ENCODE results near the gene CGRRF1. TPM values are rescaled to one million over a fixed set of nuclear protein-coding genes. Genes with fewer than 3 reads are reported as not detected.

CGRRF1 gene
- total and polyA plus RNA-seq, 3 donors from 2014 or later = 29.4 to 79.6 (median 31.4) TPM

DNA sequence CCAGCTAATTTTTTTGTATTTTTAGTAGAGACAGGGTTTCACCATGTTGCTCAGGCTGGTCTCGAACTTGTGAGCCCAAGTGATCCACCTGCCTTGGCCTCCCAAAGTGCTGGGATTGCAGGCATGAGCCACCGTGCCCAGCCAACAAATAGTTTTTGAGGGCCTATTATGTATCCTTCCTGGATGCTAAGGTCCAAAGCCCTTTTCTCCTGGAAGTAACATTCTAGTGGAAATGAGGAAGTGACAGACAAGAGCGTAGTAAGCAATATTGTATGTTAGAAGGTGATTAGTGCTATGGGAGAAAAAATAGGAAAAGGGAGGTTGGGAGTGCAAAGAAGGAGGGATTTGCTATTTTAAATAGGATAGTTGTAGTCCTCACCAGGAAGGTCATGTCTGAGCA lies 9.0 kb upstream of the CGRRF1 start:
- WGBS, 2 donors = 89 to 97% methylated on average over 3 of the region's 3 CpGs
- H3K9me3 ChIP-seq = no peaks in the 10 kb centered on the region
- no peak overlapping the region for H3K27ac ChIP-seq
- intact Hi-C loops (cut with DNase I; ENCODE audit: low total_unique reads) = no loop called here
- H3K4me3 ChIP-seq = no peak overlapping the region
- H3K27me3 ChIP-seq = no peaks in the 10 kb centered on the region
- TF ChIP-seq POLR2A (IDR thresholded peaks at IDR 0.05) (no peak), CTCF (IDR thresholded peaks at IDR 0.05) (no peak)
- H3K4me1 ChIP-seq = no peaks in the 10 kb centered on the region
- no peak for DNase-seq
- H3K36me3 ChIP-seq (ENCODE audit: low read depth, missing control alignments) = no peaks in the 10 kb centered on the region

GRCh38 chr14:54501480-54501879 lies 8.2 kb upstream of the CGRRF1 start:
- TF ChIP-seq POLR2A (IDR thresholded peaks at IDR 0.05) (no peak), CTCF (IDR thresholded peaks at IDR 0.05) (no peak)
- no peak overlapping the region for H3K4me3 ChIP-seq
- no peaks in the 10 kb centered on the region for H3K4me1 ChIP-seq
- no peak overlapping the region for H3K27ac ChIP-seq
- 69 to 78% methylated on average over 3 of the region's 3 CpGs for WGBS, 2 donors
- intact Hi-C loops (cut with DNase I; ENCODE audit: low total_unique reads) = no loop called here
- no peaks in the 10 kb centered on the region for H3K27me3 ChIP-seq
- H3K36me3 ChIP-seq (ENCODE audit: low read depth, missing control alignments) = no peaks in the 10 kb centered on the region
- no peak for DNase-seq
- H3K9me3 ChIP-seq = no peaks in the 10 kb centered on the region

DNA sequence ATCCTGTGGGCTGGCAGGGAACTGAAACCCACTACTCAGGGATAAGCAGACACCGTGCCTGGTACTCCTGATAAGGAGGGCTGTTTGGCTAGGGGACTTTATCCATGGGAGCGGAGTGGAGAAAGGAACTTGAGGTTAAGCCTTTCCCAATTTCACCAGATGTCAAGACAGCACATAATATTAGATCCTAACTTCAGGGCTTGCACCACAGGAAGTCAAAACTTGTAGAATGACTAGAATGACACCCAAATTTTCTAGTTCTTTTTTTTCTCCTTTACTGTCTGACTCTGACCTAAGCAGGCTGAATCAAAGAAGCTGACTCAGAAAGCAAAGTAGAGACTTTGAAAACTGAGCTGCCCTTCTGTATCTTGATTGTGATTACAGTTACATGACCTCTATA lies 7.1 kb upstream of the CGRRF1 start:
- no peak for DNase-seq
- Histone ChIP-seq H3K27ac (no peak overlapping the region), H3K36me3 (ENCODE audit: low read depth, missing control alignments) (no peaks in the 10 kb centered on the region), H3K9me3 (no peaks in the 10 kb centered on the region), H3K4me1 (no peaks in the 10 kb centered on the region), H3K27me3 (no peaks in the 10 kb centered on the region), H3K4me3 (no peak overlapping the region)
- TF ChIP-seq POLR2A (IDR thresholded peaks at IDR 0.05) = no peak
- no peak for TF ChIP-seq CTCF (IDR thresholded peaks at IDR 0.05)
- WGBS, 2 donors = 61 to 76% methylated on average over 2 of the region's 2 CpGs
- intact Hi-C loops (cut with DNase I; ENCODE audit: low total_unique reads) = no loop called here

DNA sequence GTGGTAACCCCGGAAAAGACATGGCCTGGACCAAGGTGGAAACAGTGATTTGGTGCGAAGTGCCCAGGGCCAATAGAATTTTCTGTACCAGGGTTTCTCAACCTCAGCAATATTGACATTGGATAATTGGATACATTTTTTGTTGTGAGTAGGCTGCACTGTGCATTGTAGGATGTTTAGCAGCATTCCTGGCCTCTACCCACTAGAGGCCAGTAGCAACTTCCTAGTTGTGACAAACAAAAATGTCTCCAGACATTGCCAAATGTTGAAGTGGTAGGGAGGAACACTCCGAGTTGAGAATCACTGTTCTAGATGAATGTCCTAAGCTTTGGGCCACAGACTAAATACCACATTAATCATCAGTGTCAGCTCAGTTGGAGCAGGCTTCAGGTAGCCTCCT lies 6.2 kb upstream of the CGRRF1 start:
- Histone ChIP-seq H3K27ac (no peak overlapping the region), H3K4me3 (no peak overlapping the region), H3K9me3 (no peaks in the 10 kb centered on the region), H3K4me1 (no peaks in the 10 kb centered on the region), H3K27me3 (no peaks in the 10 kb centered on the region), H3K36me3 (ENCODE audit: low read depth, missing control alignments) (no peaks in the 10 kb centered on the region)
- DNase-seq = peak; percentile 28
- intact Hi-C loops (cut with DNase I; ENCODE audit: low total_unique reads) = no loop called here
- WGBS, 2 donors = 51 to 63% methylated on average over 3 of the region's 3 CpGs
- TF ChIP-seq POLR2A (IDR thresholded peaks at IDR 0.05) = no peak
- no peak for TF ChIP-seq CTCF (IDR thresholded peaks at IDR 0.05)

DNA sequence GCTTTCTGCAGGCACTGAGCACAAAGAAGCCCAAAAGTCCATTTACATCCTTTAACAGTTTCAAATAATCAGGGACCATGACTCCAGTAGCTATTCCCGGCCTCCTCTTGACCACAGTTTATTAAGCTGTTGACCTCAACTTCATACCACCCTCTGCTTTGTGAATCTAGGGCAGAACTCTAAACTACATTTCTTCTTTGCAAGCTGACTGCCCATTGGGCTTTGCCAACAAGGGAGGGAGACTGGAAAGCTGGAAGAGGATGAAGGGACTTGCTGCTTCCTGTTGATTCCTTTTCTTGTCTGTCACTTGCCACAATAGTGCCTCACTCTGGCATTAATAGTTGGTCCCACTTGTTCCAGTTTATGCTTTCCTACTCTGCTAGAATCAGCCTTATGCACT lies 2.7 kb downstream of the CGRRF1 start:
- 63 to 80% methylated on average over 1 of the region's 1 CpG for WGBS, 2 donors
- peaks cover 18% of the 10 kb centered on the region for H3K4me1 ChIP-seq
- H3K4me3 ChIP-seq = no peak overlapping the region
- no peaks in the 10 kb centered on the region for H3K36me3 ChIP-seq (ENCODE audit: low read depth, missing control alignments)
- H3K27ac ChIP-seq = no peak overlapping the region
- H3K9me3 ChIP-seq = no peaks in the 10 kb centered on the region
- DNase-seq = no peak
- TF ChIP-seq POLR2A (IDR thresholded peaks at IDR 0.05) (no peak), CTCF (IDR thresholded peaks at IDR 0.05) (no peak)
- intact Hi-C loops (cut with DNase I; ENCODE audit: low total_unique reads) = no loop called here
- H3K27me3 ChIP-seq = no peaks in the 10 kb centered on the region

Data from testis (tissue), 3 donors.